Ishikawa (cell line): ENCODE measurements around the gene SPON2.

ENCODE experiments used
- CREB1 ChIP-seq: IDR thresholded peaks from 2 replicates; pipeline ENCODE4 v1.6.1; 2012; ENCODE audit warnings: low read depth
- EGR1 ChIP-seq: IDR thresholded peaks from 2 replicates; pipeline ENCODE4 v1.6.1; 2012
- NFIC ChIP-seq: IDR thresholded peaks from 2 replicates; pipeline ENCODE4 v1.6.1; 2012
- TAF1 ChIP-seq: IDR thresholded peaks from 2 replicates; pipeline ENCODE4 v1.6.1; 2012; ENCODE audit warnings: low read depth, mild to moderate bottlenecking
- TEAD4 ChIP-seq: IDR thresholded peaks from 2 replicates; pipeline ENCODE4 v1.6.1; 2012
- YY1 ChIP-seq: IDR thresholded peaks from 2 replicates; pipeline ENCODE4 v1.6.1; 2012; ENCODE audit warnings: low read depth
- TF ChIP-seq, protein P1 (sequence below): IDR thresholded peaks from 2 replicates; pipeline ENCODE4 v1.6.1; 2012; ENCODE audit warnings: low read depth, mild to moderate bottlenecking

DNA sequence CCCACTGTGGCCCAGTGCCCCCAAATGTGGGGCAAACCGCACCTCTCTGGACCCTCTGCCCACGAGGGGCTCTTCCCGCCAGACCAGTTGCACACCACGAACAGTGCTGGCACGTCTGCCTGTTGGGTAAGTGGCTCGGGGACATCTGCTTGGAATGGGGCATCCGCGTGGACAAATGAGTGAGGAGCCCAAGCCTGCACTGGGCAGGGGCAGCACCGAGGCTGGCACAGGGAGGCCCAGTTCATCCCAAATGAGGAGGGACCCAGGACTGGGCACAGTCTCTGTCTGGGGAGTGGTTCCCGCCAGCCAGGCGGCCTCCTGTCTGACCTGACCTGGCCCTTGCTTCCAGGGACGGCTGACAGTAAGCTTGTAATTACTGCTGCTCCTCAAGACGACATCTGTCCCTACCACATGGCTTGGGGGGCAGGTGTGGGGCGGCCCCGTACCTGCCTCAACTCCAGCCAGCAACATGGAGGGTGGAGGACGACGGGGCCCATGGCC lies 3.2 kb downstream of the SPON2 start:
- no peak for TF ChIP-seq YY1
- no peak for TF ChIP-seq TEAD4
- TF ChIP-seq NFIC: no peak
- TF ChIP-seq CREB1: no peak
- TF ChIP-seq EGR1: no peak
- no peak for TF ChIP-seq TAF1
- TF ChIP-seq, protein P1, sequence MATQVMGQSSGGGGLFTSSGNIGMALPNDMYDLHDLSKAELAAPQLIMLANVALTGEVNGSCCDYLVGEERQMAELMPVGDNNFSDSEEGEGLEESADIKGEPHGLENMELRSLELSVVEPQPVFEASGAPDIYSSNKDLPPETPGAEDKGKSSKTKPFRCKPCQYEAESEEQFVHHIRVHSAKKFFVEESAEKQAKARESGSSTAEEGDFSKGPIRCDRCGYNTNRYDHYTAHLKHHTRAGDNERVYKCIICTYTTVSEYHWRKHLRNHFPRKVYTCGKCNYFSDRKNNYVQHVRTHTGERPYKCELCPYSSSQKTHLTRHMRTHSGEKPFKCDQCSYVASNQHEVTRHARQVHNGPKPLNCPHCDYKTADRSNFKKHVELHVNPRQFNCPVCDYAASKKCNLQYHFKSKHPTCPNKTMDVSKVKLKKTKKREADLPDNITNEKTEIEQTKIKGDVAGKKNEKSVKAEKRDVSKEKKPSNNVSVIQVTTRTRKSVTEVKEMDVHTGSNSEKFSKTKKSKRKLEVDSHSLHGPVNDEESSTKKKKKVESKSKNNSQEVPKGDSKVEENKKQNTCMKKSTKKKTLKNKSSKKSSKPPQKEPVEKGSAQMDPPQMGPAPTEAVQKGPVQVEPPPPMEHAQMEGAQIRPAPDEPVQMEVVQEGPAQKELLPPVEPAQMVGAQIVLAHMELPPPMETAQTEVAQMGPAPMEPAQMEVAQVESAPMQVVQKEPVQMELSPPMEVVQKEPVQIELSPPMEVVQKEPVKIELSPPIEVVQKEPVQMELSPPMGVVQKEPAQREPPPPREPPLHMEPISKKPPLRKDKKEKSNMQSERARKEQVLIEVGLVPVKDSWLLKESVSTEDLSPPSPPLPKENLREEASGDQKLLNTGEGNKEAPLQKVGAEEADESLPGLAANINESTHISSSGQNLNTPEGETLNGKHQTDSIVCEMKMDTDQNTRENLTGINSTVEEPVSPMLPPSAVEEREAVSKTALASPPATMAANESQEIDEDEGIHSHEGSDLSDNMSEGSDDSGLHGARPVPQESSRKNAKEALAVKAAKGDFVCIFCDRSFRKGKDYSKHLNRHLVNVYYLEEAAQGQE: no peak
